K562 (cell line): Measurements from ENCODE around the gene DIPK1A. TPM values are rescaled to one million over a fixed set of nuclear protein-coding genes. Genes with fewer than 3 reads are reported as not detected.

Experiments
- CC2D1A ChIP-seq: fragments of 450-650 bp; IDR thresholded peaks from 2 replicates; pipeline ENCODE4 v1.6.1; 2017; ENCODE audit warnings: mild to moderate bottlenecking
- polyA plus RNA-seq, 8 experiments: library from polyadenylated mRNA; depleted of rRNA in 4 of 8; stranded (reverse) in 5 of 8; unstranded in 3 of 8; fragments of >200 nt; fragmentation: Nextera tagmentation in 2 of 8; fragmentation: Illumina TruSeq in 1 of 8; extraction: Ambion mirVana in 2 of 8; extraction: Trizol in 1 of 8; gene quantifications; 2 replicates each; pipeline versions ENCODE4 v1.2.1 to v1.2.3, GENCODE V29; 2011 to 2014; ENCODE audit warnings: inconsistent platforms in 1 of 8, missing spikeins in 1 of 8
- total RNA-seq, 7 experiments: library from RNA; depleted of rRNA in 6 of 7; stranded (reverse); fragments of >200 nt in 6 of 7; fragmentation: Illumina TruSeq in 2 of 7; extraction: Trizol in 2 of 7; gene quantifications; 2 replicates each; pipeline versions ENCODE4 v1.2.1 to v1.2.3, GENCODE V29; 2011 to 2021; ENCODE audit warnings: low replicate concordance in 1 of 7
- TF ChIP-seq, protein P1 (sequence below): fragments of 450-650 bp; IDR thresholded peaks from 2 replicates; pipeline ENCODE4 v1.6.1; 2017; ENCODE audit warnings: antibody characterized with exemption, mild to moderate bottlenecking
- TF ChIP-seq, protein P2 (sequence below): sonication (generic); formaldehyde crosslinking; IDR thresholded peaks from 2 replicates; pipeline ENCODE4 v1.8.1; 2023; ENCODE audit warnings: missing genetic modification reagents, mild to moderate bottlenecking, borderline replicate concordance

DIPK1A gene
- total and polyA plus RNA-seq, 9 of the 15 experiments (the other 6 are each of a cell fraction or from before 2014, with no cell fraction given) = 0.54 to 2.5 (median 1.3) TPM

DNA sequence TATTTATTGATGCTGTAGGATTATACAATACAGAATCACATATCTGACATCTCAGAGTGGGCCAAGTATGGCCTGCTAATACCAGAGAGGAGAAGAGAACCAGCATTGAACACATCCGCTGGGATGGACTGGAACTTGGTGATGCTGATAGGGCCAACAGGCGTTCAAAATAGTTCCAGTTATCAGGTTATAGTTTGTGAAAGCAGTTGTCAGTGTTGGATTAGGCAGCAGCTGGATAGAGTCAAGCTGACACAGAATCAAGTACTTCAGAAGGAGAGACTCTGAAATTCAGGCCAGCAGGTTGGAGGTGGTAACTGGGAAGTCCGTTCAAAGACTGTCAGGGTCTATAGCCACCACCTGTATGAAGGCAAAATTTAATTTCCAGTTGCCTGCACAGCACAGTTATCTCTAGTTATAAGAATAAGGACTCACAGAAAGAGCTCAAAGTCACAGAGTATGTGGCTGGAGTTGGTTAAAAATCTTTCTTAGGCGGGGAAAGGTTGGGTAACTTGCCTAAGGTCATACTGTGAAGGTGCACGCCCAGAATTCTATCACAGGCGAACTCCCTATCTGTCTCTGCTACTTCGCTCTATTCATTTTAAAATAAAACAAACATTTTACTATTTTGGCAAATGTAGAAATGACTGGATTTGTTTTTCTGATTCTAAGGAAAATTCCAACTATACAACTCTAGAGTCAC, 9.9 kb upstream of the DIPK1A start (continued):
- TF ChIP-seq, protein P1, sequence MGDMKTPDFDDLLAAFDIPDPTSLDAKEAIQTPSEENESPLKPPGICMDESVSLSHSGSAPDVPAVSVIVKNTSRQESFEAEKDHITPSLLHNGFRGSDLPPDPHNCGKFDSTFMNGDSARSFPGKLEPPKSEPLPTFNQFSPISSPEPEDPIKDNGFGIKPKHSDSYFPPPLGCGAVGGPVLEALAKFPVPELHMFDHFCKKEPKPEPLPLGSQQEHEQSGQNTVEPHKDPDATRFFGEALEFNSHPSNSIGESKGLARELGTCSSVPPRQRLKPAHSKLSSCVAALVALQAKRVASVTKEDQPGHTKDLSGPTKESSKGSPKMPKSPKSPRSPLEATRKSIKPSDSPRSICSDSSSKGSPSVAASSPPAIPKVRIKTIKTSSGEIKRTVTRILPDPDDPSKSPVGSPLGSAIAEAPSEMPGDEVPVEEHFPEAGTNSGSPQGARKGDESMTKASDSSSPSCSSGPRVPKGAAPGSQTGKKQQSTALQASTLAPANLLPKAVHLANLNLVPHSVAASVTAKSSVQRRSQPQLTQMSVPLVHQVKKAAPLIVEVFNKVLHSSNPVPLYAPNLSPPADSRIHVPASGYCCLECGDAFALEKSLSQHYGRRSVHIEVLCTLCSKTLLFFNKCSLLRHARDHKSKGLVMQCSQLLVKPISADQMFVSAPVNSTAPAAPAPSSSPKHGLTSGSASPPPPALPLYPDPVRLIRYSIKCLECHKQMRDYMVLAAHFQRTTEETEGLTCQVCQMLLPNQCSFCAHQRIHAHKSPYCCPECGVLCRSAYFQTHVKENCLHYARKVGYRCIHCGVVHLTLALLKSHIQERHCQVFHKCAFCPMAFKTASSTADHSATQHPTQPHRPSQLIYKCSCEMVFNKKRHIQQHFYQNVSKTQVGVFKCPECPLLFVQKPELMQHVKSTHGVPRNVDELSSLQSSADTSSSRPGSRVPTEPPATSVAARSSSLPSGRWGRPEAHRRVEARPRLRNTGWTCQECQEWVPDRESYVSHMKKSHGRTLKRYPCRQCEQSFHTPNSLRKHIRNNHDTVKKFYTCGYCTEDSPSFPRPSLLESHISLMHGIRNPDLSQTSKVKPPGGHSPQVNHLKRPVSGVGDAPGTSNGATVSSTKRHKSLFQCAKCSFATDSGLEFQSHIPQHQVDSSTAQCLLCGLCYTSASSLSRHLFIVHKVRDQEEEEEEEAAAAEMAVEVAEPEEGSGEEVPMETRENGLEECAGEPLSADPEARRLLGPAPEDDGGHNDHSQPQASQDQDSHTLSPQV = no peak
- TF ChIP-seq, protein P2, sequence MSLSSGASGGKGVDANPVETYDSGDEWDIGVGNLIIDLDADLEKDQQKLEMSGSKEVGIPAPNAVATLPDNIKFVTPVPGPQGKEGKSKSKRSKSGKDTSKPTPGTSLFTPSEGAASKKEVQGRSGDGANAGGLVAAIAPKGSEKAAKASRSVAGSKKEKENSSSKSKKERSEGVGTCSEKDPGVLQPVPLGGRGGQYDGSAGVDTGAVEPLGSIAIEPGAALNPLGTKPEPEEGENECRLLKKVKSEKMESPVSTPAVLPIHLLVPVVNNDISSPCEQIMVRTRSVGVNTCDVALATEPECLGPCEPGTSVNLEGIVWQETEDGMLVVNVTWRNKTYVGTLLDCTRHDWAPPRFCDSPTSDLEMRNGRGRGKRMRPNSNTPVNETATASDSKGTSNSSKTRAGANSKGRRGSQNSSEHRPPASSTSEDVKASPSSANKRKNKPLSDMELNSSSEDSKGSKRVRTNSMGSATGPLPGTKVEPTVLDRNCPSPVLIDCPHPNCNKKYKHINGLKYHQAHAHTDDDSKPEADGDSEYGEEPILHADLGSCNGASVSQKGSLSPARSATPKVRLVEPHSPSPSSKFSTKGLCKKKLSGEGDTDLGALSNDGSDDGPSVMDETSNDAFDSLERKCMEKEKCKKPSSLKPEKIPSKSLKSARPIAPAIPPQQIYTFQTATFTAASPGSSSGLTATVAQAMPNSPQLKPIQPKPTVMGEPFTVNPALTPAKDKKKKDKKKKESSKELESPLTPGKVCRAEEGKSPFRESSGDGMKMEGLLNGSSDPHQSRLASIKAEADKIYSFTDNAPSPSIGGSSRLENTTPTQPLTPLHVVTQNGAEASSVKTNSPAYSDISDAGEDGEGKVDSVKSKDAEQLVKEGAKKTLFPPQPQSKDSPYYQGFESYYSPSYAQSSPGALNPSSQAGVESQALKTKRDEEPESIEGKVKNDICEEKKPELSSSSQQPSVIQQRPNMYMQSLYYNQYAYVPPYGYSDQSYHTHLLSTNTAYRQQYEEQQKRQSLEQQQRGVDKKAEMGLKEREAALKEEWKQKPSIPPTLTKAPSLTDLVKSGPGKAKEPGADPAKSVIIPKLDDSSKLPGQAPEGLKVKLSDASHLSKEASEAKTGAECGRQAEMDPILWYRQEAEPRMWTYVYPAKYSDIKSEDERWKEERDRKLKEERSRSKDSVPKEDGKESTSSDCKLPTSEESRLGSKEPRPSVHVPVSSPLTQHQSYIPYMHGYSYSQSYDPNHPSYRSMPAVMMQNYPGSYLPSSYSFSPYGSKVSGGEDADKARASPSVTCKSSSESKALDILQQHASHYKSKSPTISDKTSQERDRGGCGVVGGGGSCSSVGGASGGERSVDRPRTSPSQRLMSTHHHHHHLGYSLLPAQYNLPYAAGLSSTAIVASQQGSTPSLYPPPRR (CRISPR knock-in tag) = no peak
- TF ChIP-seq CC2D1A = no peak
- TF ChIP-seq, all 486 proteins: peak for 0
